ENCODE results near the gene COX6A1.
"Not testable (repeated sequence)": the region's sequence is repeated elsewhere in the genome, so short reads cannot be mapped to it uniquely, and the experiment has no call there.

COX6A1 gene

DNA sequence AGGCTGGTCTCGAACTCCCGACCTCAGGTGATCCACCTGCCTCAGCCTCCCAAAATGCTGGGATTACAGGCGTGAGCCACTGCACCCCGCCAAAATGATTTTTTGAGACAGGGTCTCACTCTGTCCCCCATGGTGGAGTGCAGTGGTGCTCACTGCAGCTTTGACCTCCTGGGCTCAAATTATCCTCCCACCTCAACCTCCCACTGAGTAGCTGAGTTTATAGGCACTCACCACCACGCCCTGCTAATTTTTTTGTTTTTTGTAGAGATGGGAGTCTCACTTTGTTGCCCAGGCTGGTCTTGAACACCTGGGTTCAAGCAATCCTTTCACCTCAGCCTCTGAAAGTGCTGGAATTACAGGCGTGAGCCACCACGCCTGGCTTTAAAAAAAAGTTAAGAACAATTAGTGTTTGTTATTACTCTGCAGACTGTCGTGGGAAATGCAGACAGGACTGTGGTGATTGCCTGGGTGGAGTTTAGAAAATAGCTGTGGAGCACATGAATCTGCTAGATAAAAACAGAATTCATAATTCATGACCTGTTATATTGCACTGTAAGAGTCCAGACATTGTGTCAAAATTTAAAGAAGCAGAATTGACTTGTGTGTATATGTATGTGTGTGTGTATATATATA lies 9.2 kb upstream of the COX6A1 start:
- DNase-seq: no peak

DNA sequence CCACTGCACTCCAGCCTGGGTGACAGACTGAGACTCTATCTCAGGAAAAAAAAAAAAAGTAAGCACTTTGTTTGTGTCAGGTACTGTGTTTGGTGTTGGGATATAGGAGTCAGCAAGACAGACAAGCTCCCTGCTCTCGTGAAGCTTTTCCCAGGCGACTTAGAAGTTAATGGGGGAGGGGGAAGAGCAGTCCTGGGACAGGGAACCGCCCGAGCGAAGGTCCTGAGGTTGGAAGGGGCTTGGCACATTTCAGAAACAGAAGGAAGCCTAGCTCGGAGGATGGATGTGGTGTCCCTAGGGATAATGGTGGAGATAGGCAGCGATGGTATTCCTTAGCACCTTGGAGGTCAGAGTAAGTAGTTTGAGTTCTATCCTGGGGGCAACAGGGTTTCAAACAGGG lies 8.5 kb upstream of the COX6A1 start:
- no peak for DNase-seq

DNA sequence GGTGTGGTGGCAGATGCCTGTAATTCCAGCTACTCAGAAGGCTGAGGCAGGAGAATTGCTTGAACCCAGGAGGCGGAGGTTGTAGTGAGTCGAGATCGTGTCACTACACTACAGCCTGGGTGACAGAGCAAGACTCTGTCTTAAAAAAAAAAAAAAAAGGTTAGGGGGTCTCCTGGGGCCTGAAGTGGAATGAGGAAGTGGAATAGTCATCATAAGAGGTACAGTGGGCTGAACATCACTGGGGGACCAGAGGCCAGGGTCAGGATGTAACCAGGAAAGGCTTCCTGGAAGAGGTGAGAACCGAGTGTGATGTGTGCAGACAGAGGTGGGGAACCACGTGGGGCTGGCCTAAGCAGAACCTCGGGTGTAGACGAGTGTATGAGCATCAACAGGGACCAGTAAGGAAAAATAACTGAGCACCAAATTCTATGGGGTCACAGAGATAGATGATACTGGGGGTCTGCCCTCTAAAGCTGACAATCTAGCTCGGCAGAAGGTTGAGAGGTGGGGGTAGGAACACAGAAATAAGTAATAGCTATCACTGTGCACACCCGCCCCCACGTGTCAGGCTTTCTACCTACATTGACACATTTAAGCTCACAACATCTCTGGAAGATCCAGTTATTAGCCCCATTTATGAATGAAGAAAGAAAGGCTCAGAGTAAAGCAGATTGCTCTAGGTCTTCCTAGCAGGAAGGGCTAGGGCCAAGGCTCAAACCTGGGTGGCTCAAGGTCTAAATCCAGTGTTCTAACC lies 5.0 kb upstream of the COX6A1 start:
- no peak for DNase-seq

DNA sequence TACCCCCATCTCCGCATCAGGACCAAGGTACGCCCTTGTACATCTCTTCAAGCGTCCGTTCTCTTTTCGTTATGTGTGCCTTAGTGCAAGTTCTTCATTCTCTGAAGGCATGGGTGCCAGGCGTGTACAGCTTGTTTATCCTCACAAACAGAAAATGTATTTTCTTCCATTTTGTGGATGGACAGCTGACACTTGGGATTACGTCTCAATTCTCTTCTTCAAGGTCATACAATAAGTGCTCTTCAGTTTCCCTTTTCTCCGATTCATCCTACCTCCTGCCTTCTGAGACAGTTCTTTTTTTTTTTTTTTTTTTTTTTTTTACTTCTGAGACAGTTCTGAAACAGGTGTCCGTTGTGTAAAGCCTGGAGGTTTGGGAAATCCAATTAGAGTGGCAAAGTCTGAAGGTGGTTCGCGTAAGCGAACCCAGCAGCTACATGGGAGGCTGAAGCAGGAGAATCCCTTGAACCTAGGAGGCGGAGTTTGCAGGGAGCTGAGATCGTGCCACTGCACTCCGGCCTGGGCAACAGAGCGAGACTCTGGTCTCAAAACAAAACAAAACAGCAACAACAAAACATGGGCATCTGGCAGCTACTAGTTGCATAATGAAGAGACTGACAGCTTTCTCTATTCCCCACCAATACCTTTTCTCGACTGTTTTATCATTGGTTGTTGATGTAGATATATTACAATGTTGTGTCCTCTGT lies 734 bp downstream of the COX6A1 start:
- DNase-seq: no peak

DNA sequence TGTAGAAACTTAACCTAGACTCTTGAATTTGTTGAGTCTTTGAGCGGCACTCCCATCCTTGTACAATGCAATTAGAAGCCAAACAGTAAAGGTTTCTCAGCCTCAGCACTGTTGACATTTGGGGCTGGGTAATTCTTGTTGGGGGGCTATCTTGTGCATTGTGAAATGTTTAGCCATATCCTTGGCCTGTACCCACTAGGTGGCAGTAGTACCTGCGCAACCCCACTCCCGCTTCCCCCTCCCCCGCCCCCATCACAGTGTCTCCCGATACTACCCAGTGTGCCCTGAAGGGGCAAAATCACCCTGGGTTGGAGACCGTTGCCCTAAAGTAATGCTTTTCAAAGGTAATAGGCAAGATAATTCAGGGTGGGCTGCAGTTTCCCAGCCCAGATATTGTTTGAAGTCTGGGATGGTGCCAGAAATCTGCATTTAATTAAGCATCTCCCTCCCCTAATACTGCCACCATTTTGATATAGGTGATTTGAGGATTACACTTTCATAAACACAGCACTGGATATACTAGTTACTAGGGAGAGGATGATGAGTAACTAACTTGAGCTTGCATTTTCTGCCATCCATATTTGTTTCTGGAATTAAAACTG lies 1.8 kb downstream of the COX6A1 start:
- peak; percentile 70 for DNase-seq

DNA sequence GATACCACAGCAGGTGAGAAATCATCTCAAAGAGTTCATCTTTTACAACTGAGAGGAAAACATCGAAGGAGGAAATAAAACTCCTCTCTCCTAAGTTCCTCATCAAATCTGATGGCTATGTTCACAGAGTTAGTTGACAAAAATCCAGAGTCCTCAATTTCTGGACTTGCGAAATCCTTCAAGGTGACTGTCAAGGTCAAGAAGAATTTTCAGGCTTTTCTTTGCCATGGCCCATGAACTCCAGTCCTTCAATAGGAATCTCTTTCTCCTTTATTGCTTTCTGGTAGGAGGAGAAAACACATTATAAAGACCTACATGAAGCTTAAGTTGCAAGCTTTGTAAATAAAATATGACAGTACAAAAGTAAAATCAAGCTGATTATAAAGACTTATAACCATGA lies 6.8 kb downstream of the COX6A1 start:
- DNase-seq: no peak

DNA sequence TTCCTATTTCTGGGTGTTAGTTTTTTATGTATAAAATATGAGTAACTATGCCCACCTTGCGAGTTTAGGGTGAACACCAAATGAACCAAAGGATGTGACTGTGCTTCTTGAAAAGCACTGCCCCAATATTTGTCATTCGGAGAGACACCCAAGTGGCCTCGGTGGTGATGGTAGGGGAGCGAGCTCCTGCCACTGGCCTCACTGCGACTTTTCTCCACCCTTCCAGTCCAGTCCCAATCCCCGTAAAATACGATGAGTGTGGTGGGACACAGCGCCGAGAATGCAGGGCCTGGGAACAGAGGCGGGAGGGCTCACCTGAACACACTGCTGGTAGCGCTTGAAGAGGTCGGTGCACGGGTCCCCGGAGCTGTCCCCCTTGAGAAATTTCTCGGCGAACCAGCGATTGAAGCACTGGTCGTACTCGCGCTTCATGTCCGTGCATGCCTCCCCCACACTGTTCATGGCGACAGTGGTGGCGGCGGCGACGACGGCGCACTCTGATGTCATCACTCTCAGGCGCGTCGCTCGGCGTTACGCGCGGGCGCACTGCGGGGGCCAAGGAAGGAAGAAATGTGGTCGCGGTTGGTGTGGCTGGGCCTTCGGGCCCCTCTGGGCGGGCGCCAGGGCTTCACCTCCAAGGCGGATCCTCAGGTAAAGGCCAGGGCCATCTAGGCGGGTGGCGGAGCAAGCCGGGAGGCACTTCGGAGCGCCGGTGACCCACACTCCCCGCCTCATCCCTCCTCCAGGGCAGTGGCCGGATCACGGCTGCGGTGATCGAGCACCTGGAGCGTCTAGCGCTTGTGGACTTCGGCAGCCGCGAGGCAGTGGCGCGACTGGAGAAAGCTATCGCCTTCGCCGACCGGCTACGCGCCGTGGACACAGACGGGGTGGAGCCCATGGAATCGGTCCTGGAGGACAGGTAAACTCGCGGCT lies 8.3 kb downstream of the COX6A1 start, which contains the start of the genes GATC and TRIAP1:
TSS of gene GATC (plus strand) at position 534 of the 933 bp plus-strand sequence. CDS start at position 571, 37 bp downstream.
TSS of gene TRIAP1 (minus strand) at position 474 of the 933 bp plus-strand sequence. CDS start at position 462, 12 bp downstream.
- DNase-seq: peak; percentile 82

DNA sequence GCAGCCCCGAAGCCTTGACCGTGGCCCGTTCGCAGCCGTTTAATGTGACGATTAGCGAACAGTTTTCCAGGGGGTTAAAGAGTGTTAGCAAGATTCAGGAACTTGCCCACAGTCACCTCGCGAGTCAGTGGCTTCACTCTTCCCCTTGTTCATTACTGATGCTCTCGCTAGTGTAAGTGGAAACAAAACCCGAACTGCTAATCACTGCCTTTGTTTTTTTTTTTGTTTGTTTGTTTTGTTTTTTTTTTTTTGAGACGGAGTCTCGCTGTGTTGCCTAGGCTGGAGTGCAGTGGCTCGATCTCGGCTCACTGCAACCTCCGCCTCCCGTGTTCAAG lies 8.9 kb downstream of the COX6A1 start:
- DNase-seq: not testable (repeated sequence)

DNA sequence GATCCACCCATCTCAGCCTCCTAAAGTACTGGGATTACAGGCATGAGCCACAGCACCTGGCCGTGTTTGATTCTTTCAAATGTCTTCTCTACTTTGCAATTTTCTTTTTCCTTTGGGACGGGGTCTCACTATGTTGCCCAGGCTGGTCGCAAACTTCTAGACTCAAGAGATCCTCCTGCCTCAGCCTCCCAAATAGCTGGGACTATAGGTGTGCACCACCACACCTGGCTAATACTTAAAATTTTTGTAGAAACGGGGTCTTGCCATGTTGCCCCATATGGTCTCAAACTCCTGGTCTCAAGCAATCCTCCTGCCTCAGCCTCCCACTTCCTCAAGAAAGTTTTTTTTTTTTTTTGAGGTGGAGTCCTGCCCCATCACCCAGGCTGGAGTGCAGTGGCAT lies 10.1 kb downstream of the COX6A1 start:
- no peak for DNase-seq

DNA sequence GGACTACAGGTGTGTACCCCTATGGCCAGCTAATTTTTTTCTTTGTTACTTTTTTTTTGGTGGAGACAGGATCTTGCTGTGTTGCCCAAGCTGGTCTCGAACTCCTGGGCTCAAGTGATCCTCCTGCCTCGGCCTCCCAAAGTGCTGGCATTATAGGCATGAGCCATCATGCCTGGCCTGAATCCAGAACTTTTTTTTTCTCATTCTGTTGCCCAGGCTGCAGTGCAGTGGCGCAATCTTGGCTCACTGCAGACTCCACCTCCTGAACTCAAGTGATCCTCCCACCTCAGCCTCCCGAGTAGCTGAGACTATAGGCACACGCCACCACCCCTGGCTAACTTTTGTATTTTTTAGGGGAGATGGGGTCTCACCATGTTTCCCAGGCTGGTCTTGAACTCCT lies 14.6 kb downstream of the COX6A1 start:
- DNase-seq: not testable (repeated sequence)

DNA sequence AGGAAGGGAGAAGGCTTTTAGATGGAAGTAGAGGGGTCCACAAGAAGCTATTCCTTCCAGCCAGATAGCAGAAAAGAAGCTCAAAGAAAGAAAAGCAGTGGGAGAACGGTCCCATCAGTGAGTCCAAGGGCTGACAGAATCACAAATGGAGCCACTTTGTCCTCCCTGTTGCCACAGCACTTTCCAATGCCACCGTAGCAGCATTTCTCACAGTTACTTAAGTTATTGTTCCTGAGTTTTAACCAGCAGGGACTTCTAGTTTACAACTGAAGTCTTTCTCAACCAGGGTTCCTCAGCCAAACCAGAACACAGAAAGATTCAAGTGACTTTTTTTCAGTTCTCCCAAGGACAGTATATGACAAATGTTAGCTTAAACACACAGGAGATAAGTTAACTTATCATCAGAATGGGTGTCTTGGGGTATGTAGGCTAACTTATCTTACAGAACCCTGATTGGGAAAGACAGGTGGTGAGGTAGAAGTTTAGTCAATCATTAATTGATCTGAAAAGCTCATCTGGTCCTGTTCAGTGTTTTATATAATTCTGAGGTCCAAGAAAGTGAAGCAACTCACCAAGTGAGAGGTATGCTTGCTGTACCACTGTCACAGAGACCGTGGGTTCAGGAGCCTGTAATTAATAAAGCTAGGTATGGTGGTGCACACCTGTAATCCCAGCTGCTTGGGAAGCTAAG lies 15.3 kb downstream of the COX6A1 start:
- no peak for DNase-seq

DNA sequence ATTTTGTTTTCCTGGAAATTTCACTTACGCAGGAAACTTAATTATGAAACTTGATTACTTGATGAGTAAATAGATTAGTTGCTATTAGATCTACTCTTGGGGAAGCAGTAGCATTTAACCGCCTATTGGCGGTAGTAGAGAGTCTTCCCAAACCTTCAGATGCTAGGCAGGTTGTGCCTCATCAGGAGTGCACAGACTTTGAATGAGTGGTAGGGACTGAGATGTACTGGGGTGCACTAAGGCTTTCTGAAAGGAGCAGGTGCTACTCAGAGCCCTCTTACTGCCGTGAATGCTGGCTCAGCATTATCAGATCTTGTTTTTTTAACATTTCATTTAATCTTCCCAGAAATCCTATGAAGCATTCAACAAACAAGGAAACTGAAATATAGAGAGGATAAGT lies 16.1 kb downstream of the COX6A1 start:
- DNase-seq: no peak

DNA sequence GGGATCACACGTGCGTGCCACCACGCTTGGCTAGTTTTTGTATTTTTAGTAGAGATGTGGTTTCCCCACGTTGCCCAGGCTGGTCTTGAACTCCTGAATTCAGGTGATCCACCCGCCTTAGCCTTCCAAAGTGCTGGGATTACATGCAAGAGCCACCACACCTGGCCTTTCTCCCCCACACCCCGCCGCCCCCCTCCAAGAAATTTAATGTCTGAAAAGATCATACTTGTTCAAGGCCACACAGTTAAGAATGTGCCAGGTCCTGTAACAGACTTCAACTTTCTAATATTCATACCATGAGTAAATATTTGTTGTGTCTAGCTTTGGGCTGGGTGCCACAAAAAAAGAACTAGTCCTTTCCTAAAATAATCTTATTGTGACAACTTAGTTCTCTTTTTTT lies 17.4 kb downstream of the COX6A1 start:
- DNase-seq: no peak

DNA sequence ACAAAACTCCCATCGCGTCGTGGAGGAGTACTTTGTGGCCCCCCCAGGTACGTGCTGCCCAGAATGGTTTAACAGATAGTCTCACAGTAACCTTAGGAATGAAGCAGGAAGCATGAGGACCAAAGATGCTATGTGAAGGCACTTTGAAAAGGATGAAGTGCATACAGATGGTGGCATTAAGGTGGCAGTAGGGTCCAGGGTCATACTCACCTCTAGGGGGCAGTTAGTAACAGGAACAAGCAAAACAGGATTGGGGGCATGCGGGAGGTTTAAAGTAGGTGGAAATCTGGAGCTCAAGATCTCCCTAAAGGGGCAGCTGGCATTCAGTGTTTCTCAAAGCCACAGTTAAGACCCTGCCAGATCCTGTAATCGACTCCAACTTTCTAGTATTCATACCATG lies 19.2 kb downstream of the COX6A1 start:
- no peak for DNase-seq

DNA sequence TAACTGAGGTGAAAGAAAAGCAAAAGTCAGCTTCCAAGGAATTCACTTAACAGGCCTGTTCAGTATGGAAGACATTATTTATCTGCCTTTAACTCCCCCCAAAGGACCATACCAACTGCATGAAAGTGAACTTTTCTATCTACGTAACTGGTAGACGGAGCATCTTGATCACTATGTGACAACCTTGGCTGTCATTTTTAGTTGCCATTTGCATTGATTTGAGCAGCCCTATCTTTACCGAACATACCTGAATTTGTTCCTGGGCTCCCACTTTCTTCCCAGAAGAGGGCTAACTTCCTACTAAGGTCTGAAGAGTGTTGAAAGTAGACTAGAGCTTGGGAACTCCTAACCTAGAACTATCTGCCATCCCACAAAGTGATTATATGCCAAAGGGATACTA lies 22.2 kb downstream of the COX6A1 start:
- no peak for DNase-seq

DNA sequence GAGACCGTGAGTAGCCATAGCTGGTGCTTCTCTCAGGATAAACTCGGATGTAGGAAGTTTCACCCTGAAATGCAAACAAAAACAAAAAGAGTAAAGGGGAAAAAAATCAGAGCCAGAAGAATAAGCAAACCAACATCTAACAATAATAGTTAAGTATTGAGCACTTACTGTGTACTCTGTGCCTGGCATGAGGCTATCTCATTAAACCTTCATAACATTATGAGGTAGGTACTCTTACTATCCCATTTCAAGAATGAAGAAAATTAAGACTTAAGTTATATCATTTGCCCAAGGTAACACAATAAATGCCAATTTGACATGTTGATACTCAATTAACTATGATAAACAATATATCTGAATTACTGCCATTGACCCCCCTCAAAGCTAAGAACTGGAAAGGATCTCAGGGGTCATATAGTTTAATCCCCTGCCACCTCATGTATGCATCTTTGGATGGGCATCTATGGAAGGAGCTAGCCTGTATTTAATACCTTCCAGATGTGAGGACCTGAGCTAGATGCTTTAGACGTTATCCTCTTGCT lies 24.3 kb downstream of the COX6A1 start:
- no peak for DNase-seq

DNA sequence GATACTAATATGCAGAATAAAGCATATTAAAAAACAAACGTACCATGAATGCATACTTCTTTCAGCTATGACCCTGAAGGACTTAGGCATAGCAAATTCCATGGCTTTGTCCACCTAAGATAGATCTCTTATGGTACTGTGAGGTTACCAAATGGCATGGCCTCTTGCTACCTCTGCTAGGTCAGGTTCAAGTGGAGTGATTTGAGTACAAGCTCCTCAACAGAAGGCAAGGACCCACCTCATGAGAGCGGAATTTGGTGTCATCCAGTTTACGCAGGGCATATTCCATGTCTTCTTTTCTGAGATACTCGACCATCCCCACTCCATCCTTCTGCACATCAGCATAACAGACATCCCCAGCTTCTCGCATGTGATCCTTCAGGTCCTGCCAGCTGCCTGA lies 25.8 kb downstream of the COX6A1 start:
- DNase-seq: no peak

DNA sequence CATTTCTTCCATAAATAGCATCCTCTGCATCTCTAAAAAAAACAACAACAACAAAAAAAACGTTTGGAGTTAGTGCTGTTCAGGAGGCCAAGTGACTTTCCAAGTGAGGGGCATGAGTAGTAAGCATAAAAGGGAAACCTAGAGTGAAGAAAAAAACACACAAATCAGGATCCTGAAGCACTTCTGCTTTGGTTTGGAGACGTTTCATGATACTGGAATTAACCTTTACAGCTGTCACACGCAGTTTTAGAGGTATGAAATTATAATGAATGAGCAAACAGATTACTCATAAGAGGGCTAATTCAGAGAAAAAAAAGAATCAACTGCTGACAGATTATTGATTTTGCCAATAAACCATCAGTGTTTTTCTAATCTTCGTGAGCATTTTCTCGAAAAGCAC lies 27.8 kb downstream of the COX6A1 start:
- no peak for DNase-seq

DNA sequence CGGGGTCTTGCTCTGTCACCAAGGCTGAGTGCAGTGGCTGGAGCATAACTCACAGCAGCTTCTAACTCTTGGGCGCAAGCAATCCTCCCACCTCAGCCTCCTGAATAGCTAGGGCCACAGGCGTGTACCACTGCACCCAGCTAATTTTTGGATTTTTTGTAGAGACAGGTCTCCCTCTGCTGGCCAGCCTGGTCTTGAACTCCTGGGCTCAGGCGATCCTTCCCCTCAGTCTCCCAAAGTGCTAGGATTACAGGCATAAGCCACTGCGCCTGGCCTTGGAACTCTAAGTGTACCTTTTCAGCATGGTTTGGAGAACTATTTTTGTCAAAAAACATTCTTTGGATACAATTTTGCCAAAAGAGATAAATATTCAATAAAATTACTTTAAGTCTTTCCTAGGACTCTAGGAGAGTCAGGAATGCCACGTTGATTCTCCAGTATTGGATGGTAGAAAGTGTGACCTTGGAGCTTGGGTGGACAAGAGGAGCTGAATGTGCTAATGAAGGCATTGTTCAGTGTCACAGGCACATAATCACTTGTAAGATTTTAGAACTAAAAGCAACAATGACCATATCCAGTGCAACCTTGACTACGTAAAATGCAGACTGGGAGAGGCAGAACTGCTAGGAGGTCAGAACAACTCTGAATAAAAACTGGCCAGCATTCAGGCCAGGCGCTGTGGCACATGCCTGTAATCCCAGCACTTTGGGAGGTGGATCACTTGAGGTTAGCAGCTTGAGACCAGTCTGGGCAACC lies 28.8 kb downstream of the COX6A1 start:
- peak; percentile 16 for DNase-seq

DNA sequence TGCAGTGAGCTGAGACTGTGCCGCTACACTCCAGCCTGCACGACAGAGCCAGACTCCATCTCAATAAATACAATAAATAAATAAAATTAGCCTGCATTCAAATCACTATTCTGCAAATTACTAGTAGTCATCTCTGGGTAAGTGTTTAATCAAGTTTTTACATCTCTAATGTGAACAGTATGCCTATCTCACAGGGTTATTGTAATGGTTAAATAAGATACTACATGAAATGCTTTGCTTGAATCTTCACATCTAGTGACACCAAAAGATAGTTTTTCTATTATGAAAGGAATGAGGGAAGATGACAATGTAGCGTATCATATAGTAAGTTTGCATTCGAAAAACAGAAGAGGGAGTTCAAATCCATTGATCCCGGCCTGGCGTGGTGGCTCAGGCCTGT lies 29.5 kb downstream of the COX6A1 start:
- DNase-seq: no peak
